ENCODE measurements around the gene ARHGEF7.

GRCh38 chr13:111139452-111139851, 24.3 kb downstream of the ARHGEF7 start:
- TF ChIP-seq GATA3 (IDR thresholded peaks at IDR 0.05; ENCODE audit: low read depth, low read length) (peak; percentile 45; the same call in 1 of the 2 replicates), GATA2 (IDR thresholded peaks at IDR 0.05; ENCODE audit: low read depth, low read length) (peak; percentile 81)

All from SH-SY5Y (cell line).